SK-N-SH (cell line): ENCODE measurements around the gene PACSIN1. TPM values are rescaled to one million over a fixed set of nuclear protein-coding genes. Genes with fewer than 3 reads are reported as not detected.

Source experiments
- CTCF ChIA-PET: fragments of 300-600, 350-600 bp; formaldehyde crosslinking; extraction: SDS; loops from one replicate; lab custom pipeline; 2021; lab: Yijun Ruan, JAX
- POLR2A ChIA-PET: fragments of 350-600 bp; sonication (Branson Sonifier 250); formaldehyde crosslinking; extraction: SDS; loops from one replicate; lab custom pipeline; 2020; ENCODE audit warnings: antibody characterized with exemption, inconsistent platforms; lab: Yijun Ruan, JAX
- DNase-seq: peaks from one replicate; pipeline ENCODE4 v3.0.0; 2012
- H2AFZ ChIP-seq: fragments of 200-600 bp; sonication (generic); 2 replicates; pipeline ENCODE4 v1.8.1; 2016; ENCODE audit warnings: antibody characterized with exemption, mild to moderate bottlenecking, low read depth
- H3F3A ChIP-seq: fragments of 200-600 bp; sonication (generic); replicated peaks from 2 replicates; pipeline ENCODE3; 2016; ENCODE audit warnings: antibody characterized with exemption, mild to moderate bottlenecking; ENCODE audit not compliant: insufficient read depth
- H3K27ac ChIP-seq, 2 experiments: fragments of 200-500 bp in 1 of 2; fragments of 200-600 bp in 1 of 2; sonication (Bioruptor generic) in 1 of 2; sonication (generic), shearing (Covaris generic) in 1 of 2; 2 replicates each; pipeline versions ENCODE4 v1.5.1 to v1.6.1; 2014 to 2016; ENCODE audit warnings: low read depth in 2 of 2, inconsistent platforms in 1 of 2, low read length in 1 of 2, mild to moderate bottlenecking in 1 of 2, mixed read lengths in 1 of 2
- H3K27me3 ChIP-seq: fragments of 200-600 bp; sonication (generic), shearing (Covaris generic); 2 replicates; pipeline ENCODE4 v1.6.1; 2016; ENCODE audit warnings: mixed run types; ENCODE audit not compliant: insufficient read depth
- H3K36me3 ChIP-seq, 2 experiments: fragments of 200-500 bp in 1 of 2; fragments of 200-600 bp in 1 of 2; sonication (Bioruptor generic) in 1 of 2; sonication (generic) in 1 of 2; replicated peaks in 1 of 2; 2 replicates each; pipeline versions ENCODE3 to v1.5.1; 2014 to 2016; ENCODE audit warnings: low read length in 1 of 2, mild to moderate bottlenecking in 1 of 2; ENCODE audit not compliant: insufficient read depth in 2 of 2, control insufficient read depth in 1 of 2
- H3K4me1 ChIP-seq, 2 experiments: fragments of 200-500 bp in 1 of 2; fragments of 200-600 bp in 1 of 2; sonication (Bioruptor generic) in 1 of 2; sonication (generic), shearing (Covaris generic) in 1 of 2; 2 replicates each; pipeline versions ENCODE4 v1.5.1 to v1.6.1; 2014 to 2016; ENCODE audit warnings: low read depth in 1 of 2, low read length in 1 of 2, mixed run types in 1 of 2; ENCODE audit not compliant: insufficient read depth in 2 of 2, control insufficient read depth in 1 of 2
- H3K4me2 ChIP-seq: fragments of 200-600 bp; sonication (generic), shearing (Covaris generic); 2 replicates; pipeline ENCODE4 v1.6.1; 2017; ENCODE audit warnings: mixed run types
- H3K4me3 ChIP-seq, 2 experiments: fragments of 200-500 bp in 1 of 2; fragments of 200-600 bp in 1 of 2; sonication (Bioruptor generic) in 1 of 2; sonication (generic), shearing (Covaris generic) in 1 of 2; 2 replicates each; pipeline versions ENCODE4 v1.5.1 to v1.8.1; 2014 to 2016; ENCODE audit warnings: low read depth in 2 of 2, inconsistent platforms in 1 of 2, low read length in 1 of 2, mild to moderate bottlenecking in 1 of 2, mixed read lengths in 1 of 2, moderate library complexity in 1 of 2
- H3K79me2 ChIP-seq: fragments of 200-600 bp; sonication (generic); 2 replicates; pipeline ENCODE4 v1.8.1; 2017; ENCODE audit warnings: mild to moderate bottlenecking; ENCODE audit not compliant: insufficient read depth
- H3K9ac ChIP-seq: fragments of 200-600 bp; sonication (generic); 2 replicates; pipeline ENCODE4 v1.6.1; 2017; ENCODE audit warnings: mixed run types
- H3K9me2 ChIP-seq: fragments of 200-600 bp; sonication (generic); 2 replicates; pipeline ENCODE4 v1.6.1; 2017; ENCODE audit warnings: mixed run types
- H3K9me3 ChIP-seq: fragments of 200-600 bp; sonication (generic); 2 replicates; pipeline ENCODE4 v1.6.1; 2017; ENCODE audit warnings: mixed run types, mild to moderate bottlenecking, moderate library complexity
- H4K20me1 ChIP-seq: fragments of 200-600 bp; sonication (generic); 2 replicates; pipeline ENCODE4 v1.6.1; 2017; ENCODE audit warnings: mild to moderate bottlenecking, mixed run types; ENCODE audit not compliant: insufficient read depth
- ELF1 ChIP-seq: IDR thresholded peaks from 2 replicates; pipeline ENCODE4 v1.4.0; 2012
- EZH2phosphoT487 ChIP-seq: fragments of 200-600 bp; sonication (generic); IDR thresholded peaks from 2 replicates; pipeline ENCODE4 v1.6.1; 2017; ENCODE audit warnings: low read depth, mixed run types, mild to moderate bottlenecking, antibody characterized with exemption, moderate library complexity, borderline replicate concordance
- MEF2A ChIP-seq: IDR thresholded peaks from 2 replicates; pipeline ENCODE4 v1.4.0; 2012; ENCODE audit warnings: low read depth, borderline replicate concordance
- POLR2AphosphoS5 ChIP-seq: IDR thresholded peaks from 2 replicates; pipeline ENCODE4 v1.6.1; 2012; ENCODE audit warnings: low read depth, low read length
- RCOR1 ChIP-seq: fragments of 150-350 bp; IDR thresholded peaks from 2 replicates; pipeline ENCODE4 v1.6.1; 2017; ENCODE audit warnings: antibody characterized with exemption, low read length
- RFX5 ChIP-seq: IDR thresholded peaks from 2 replicates; pipeline ENCODE4 v1.6.1; 2012; ENCODE audit warnings: mild to moderate bottlenecking, improper control_type of control experiment, low read length
- RXRA ChIP-seq: IDR thresholded peaks from 2 replicates; pipeline ENCODE4 v1.4.0; 2012; ENCODE audit warnings: low read depth, mild to moderate bottlenecking, borderline replicate concordance
- SIN3A ChIP-seq: IDR thresholded peaks from 2 replicates; pipeline ENCODE4 v1.6.1; 2012; ENCODE audit warnings: low read depth, mild to moderate bottlenecking, low read length, moderate library complexity, borderline replicate concordance
- SMC3 ChIP-seq: IDR thresholded peaks from 2 replicates; pipeline ENCODE4 v1.6.1; 2012; ENCODE audit warnings: low read depth, low read length, improper control_type of control experiment
- TAF1 ChIP-seq: IDR thresholded peaks from 2 replicates; pipeline ENCODE4 v1.6.1; 2012; ENCODE audit warnings: low read depth, mild to moderate bottlenecking, low read length, moderate library complexity, borderline replicate concordance
- TEAD4 ChIP-seq: IDR thresholded peaks from 2 replicates; pipeline ENCODE4 v1.4.0; 2012; ENCODE audit warnings: mild to moderate bottlenecking, borderline replicate concordance; ENCODE audit not compliant: insufficient read depth
- YY1 ChIP-seq: IDR thresholded peaks from 2 replicates; pipeline ENCODE4 v1.4.0; 2012; ENCODE audit warnings: low read depth, mild to moderate bottlenecking
- WGBS: methylation state at CpG from one replicate; pipeline ENCODE4 v1.1.6; 2017; ENCODE audit warnings: low lambda C conversion rate; 5-methylcytosine and 5-hydroxymethylcytosine counted together
- polyA plus RNA-seq, 3 experiments: library from polyadenylated mRNA; depleted of rRNA; stranded (reverse); fragments of >200 nt; gene quantifications; 2 replicates each; pipeline ENCODE4 v1.2.3, GENCODE V29; 2012
- TF ChIP-seq, protein P1 (sequence below): IDR thresholded peaks from 2 replicates; pipeline ENCODE4 v1.4.0; 2012; ENCODE audit warnings: low read depth
- TF ChIP-seq, protein P2 (sequence below): IDR thresholded peaks from 2 replicates; pipeline ENCODE4 v1.4.0; 2012; ENCODE audit warnings: low read depth, borderline replicate concordance
- TF ChIP-seq, protein P3 (sequence below): IDR thresholded peaks from 2 replicates; pipeline ENCODE4 v1.4.0; 2012; ENCODE audit warnings: low read depth, borderline replicate concordance
- TF ChIP-seq, protein P4 (sequence below): IDR thresholded peaks from 2 replicates; pipeline ENCODE4; 2012
- TF ChIP-seq, protein P5 (sequence below): fragments of 200-600 bp; sonication (generic); IDR thresholded peaks from 2 replicates; pipeline ENCODE4 v1.6.1; 2017; ENCODE audit warnings: antibody characterized with exemption, mild to moderate bottlenecking, moderate library complexity
- TF ChIP-seq, protein P6 (sequence below): fragments of 150-350 bp; IDR thresholded peaks from 2 replicates; pipeline ENCODE4 v1.6.1; 2017; ENCODE audit warnings: antibody characterized with exemption, low read length, low read depth, borderline replicate concordance

The PACSIN1 gene
- polyA plus RNA-seq, 1 of the 3 experiments (the other 2 are of a cell fraction), result 0.05 TPM

DNA sequence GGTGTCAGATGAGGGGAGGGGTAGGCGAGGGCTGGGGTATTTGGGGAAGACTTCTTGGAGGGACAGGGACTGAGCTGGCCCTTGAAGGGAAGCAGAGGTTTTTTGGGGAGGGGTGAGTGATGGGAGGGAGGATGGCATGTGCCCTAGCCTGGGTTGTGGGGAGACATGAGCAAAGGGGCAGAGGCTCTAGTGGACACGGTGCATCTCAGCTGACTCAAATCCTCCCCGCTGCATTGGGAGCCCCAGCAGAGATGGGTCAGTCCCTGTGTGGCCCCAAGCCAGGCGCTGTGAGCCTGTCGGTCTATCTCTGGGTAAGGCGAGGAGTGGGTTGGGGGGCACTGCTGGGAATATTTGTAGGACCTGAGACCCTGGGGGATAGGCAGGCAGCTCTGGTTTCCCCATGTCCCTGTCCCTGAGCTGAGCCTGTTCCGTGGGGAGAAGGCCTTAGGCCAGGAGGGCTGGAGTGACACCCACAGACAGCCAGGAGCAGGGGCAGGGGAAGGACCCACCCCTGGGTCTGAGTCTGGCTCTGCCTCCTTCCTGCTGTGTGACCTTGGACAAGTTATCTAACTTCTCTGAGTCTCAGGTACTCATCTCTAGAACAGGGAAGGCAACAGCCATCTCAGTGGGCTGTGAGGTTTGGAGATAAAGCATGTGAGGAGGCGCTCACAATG lies 54.2 kb downstream of the PACSIN1 start:
- no peaks in the 10 kb centered on the region; the same call in 1 of the 2 replicates for H3K27me3 ChIP-seq
- TF ChIP-seq YY1 (no peak), RFX5 (no peak), SIN3A (no peak), TAF1 (no peak), TEAD4 (no peak)
- TF ChIP-seq, protein P1, sequence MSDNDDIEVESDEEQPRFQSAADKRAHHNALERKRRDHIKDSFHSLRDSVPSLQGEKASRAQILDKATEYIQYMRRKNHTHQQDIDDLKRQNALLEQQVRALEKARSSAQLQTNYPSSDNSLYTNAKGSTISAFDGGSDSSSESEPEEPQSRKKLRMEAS, result no peak
- no peaks in the 10 kb centered on the region for H3K9me2 ChIP-seq
- H3K79me2 ChIP-seq, result no peaks in the 10 kb centered on the region
- H3K4me3 ChIP-seq, result no peak overlapping the region
- 80% methylated on average over 3 of the region's 8 CpGs for WGBS
- H2AFZ ChIP-seq, result no peak overlapping the region
- H4K20me1 ChIP-seq, result no peaks in the 10 kb centered on the region
- H3K4me1 ChIP-seq, result peaks cover 0 to 5% of the 10 kb centered on the region in 2 experiments; a peak in 1 of 4 replicates
- no peak overlapping the region for H3K27ac ChIP-seq
- H3K9ac ChIP-seq, result no peak overlapping the region
- no peaks in the 10 kb centered on the region for H3K36me3 ChIP-seq
- no peak for DNase-seq
- no peaks in the 10 kb centered on the region for H3K9me3 ChIP-seq
- no peak overlapping the region for H3K4me2 ChIP-seq
- ChIA-PET POLR2A (no interaction called here), CTCF (no interaction called here)
- no peaks in the 10 kb centered on the region for H3F3A ChIP-seq

DNA sequence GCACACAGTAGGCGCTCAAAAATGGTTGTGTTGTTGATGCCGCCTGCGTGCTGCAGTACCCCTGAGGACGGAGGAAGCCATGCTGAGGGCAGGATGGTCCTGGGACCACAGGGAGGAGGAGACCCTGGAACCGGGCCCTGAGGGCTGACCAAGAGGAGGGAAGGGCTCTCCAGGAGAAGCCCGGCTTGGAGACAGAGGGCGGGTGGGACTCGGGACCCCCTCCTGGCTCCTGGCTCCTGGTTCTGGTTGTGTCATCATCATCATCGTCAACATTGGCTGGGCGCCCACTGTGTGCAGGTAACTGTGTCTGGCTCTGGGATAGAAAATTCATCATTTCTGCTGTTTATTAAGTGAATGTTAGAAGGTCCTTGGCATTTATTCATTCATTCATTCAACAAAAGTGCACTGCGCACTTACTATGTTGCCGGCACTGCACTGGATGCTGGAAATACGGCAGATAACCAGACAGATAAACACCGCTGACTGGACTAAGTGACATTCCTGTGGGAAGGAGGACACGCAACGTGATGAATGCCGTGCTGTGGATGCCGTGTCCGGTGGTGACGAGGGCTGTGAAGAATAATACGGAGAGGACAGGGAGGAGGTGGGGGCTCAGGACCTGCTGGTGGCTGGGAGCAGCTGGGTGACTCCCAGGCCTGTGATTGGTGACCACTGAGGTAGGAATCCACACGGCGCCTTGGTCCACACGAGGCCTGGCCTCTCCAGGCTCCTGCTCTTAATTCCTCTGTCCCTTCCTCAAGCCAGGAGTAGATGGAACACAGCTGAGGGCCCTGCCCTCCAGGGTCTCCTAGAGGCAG lies 55.0 kb downstream of the PACSIN1 start:
- ChIA-PET POLR2A (no interaction called here), CTCF (no interaction called here)
- H3K4me2 ChIP-seq, result no peak overlapping the region
- H4K20me1 ChIP-seq, result no peaks in the 10 kb centered on the region
- H3K9ac ChIP-seq, result no peak overlapping the region
- no peak overlapping the region for H3K27ac ChIP-seq
- no peaks in the 10 kb centered on the region for H3K36me3 ChIP-seq
- H3K79me2 ChIP-seq, result no peaks in the 10 kb centered on the region
- H3K27me3 ChIP-seq, result no peaks in the 10 kb centered on the region
- WGBS, result 81% methylated on average over 21 of the region's 24 CpGs
- H3F3A ChIP-seq, result no peaks in the 10 kb centered on the region
- no peak for DNase-seq
- H3K9me2 ChIP-seq, result no peaks in the 10 kb centered on the region
- peaks cover 0 to 10% of the 10 kb centered on the region in 2 experiments; a peak in 1 of 4 replicates for H3K4me1 ChIP-seq
- no peak overlapping the region for H2AFZ ChIP-seq
- no peaks in the 10 kb centered on the region for H3K9me3 ChIP-seq
- H3K4me3 ChIP-seq, result no peak overlapping the region
- TF ChIP-seq MEF2A, result no peak
- no peak for TF ChIP-seq ELF1
- no peak for TF ChIP-seq RCOR1
- no peak for TF ChIP-seq EZH2phosphoT487
- TF ChIP-seq TEAD4, result no peak
- TF ChIP-seq, protein P2, sequence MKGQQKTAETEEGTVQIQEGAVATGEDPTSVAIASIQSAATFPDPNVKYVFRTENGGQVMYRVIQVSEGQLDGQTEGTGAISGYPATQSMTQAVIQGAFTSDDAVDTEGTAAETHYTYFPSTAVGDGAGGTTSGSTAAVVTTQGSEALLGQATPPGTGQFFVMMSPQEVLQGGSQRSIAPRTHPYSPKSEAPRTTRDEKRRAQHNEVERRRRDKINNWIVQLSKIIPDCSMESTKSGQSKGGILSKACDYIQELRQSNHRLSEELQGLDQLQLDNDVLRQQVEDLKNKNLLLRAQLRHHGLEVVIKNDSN, result no peak
- TF ChIP-seq, protein P3, sequence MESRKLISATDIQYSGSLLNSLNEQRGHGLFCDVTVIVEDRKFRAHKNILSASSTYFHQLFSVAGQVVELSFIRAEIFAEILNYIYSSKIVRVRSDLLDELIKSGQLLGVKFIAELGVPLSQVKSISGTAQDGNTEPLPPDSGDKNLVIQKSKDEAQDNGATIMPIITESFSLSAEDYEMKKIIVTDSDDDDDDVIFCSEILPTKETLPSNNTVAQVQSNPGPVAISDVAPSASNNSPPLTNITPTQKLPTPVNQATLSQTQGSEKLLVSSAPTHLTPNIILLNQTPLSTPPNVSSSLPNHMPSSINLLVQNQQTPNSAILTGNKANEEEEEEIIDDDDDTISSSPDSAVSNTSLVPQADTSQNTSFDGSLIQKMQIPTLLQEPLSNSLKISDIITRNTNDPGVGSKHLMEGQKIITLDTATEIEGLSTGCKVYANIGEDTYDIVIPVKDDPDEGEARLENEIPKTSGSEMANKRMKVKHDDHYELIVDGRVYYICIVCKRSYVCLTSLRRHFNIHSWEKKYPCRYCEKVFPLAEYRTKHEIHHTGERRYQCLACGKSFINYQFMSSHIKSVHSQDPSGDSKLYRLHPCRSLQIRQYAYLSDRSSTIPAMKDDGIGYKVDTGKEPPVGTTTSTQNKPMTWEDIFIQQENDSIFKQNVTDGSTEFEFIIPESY, result no peak
- TF ChIP-seq, protein P4, sequence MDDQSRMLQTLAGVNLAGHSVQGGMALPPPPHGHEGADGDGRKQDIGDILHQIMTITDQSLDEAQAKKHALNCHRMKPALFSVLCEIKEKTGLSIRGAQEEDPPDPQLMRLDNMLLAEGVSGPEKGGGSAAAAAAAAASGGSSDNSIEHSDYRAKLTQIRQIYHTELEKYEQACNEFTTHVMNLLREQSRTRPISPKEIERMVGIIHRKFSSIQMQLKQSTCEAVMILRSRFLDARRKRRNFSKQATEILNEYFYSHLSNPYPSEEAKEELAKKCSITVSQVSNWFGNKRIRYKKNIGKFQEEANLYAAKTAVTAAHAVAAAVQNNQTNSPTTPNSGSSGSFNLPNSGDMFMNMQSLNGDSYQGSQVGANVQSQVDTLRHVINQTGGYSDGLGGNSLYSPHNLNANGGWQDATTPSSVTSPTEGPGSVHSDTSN, result no peak
- TF ChIP-seq, protein P5, sequence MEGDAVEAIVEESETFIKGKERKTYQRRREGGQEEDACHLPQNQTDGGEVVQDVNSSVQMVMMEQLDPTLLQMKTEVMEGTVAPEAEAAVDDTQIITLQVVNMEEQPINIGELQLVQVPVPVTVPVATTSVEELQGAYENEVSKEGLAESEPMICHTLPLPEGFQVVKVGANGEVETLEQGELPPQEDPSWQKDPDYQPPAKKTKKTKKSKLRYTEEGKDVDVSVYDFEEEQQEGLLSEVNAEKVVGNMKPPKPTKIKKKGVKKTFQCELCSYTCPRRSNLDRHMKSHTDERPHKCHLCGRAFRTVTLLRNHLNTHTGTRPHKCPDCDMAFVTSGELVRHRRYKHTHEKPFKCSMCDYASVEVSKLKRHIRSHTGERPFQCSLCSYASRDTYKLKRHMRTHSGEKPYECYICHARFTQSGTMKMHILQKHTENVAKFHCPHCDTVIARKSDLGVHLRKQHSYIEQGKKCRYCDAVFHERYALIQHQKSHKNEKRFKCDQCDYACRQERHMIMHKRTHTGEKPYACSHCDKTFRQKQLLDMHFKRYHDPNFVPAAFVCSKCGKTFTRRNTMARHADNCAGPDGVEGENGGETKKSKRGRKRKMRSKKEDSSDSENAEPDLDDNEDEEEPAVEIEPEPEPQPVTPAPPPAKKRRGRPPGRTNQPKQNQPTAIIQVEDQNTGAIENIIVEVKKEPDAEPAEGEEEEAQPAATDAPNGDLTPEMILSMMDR, result no peak
- TF ChIP-seq SIN3A, result no peak
- TF ChIP-seq, protein P6, sequence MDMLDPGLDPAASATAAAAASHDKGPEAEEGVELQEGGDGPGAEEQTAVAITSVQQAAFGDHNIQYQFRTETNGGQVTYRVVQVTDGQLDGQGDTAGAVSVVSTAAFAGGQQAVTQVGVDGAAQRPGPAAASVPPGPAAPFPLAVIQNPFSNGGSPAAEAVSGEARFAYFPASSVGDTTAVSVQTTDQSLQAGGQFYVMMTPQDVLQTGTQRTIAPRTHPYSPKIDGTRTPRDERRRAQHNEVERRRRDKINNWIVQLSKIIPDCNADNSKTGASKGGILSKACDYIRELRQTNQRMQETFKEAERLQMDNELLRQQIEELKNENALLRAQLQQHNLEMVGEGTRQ, result no peak
- no peak for TF ChIP-seq SMC3
- TF ChIP-seq POLR2AphosphoS5, result no peak
- TF ChIP-seq TAF1, result no peak
- no peak for TF ChIP-seq RXRA
